ENCODE measurements around the gene CPD.
"Not testable (repeated sequence)": the region's sequence is repeated elsewhere in the genome, so short reads cannot be mapped to it uniquely, and the experiment has no call there.

CPD gene

GRCh38 chr17:30391534-30391933, 12.8 kb downstream of the CPD start:
- Histone ChIP-seq H3K4me3 (ENCODE audit: low read length) (no peak overlapping the region), H3K9me3 (ENCODE audit: control insufficient read depth, low read length) (no peaks in the 10 kb centered on the region), H3K27me3 (replicated peaks; ENCODE audit: control insufficient read depth, insufficient read depth, low read length) (no peaks in the 10 kb centered on the region), H3K4me1 (ENCODE audit: control insufficient read depth, insufficient read depth, low read length) (peaks cover 20% of the 10 kb centered on the region), H3K9ac (ENCODE audit: low read length) (no peak overlapping the region), H3K36me3 (ENCODE audit: control insufficient read depth, insufficient read depth, low read length, severe bottlenecking) (peaks cover 7% of the 10 kb centered on the region)
- DNase-seq (ENCODE audit: low read depth) = no peak

GRCh38 chr17:30393491-30393890, 14.8 kb downstream of the CPD start:
- Histone ChIP-seq H3K9me3 (ENCODE audit: control insufficient read depth, low read length) (no peaks in the 10 kb centered on the region), H3K27me3 (replicated peaks; ENCODE audit: control insufficient read depth, insufficient read depth, low read length) (no peaks in the 10 kb centered on the region), H3K4me3 (ENCODE audit: low read length) (no peak overlapping the region), H3K4me1 (ENCODE audit: control insufficient read depth, insufficient read depth, low read length) (peaks cover 22% of the 10 kb centered on the region), H3K36me3 (ENCODE audit: control insufficient read depth, insufficient read depth, low read length, severe bottlenecking) (peaks cover 3% of the 10 kb centered on the region), H3K9ac (ENCODE audit: low read length) (no peak overlapping the region)
- DNase-seq (ENCODE audit: low read depth) = no peak

GRCh38 chr17:30393911-30394867, 15.5 kb downstream of the CPD start:
- Histone ChIP-seq H3K9me3 (ENCODE audit: control insufficient read depth, low read length) (no peaks in the 10 kb centered on the region), H3K36me3 (ENCODE audit: control insufficient read depth, insufficient read depth, low read length, severe bottlenecking) (peaks cover 3% of the 10 kb centered on the region), H3K27me3 (replicated peaks; ENCODE audit: control insufficient read depth, insufficient read depth, low read length) (no peaks in the 10 kb centered on the region), H3K9ac (ENCODE audit: low read length) (no peak overlapping the region), H3K4me3 (ENCODE audit: low read length) (no peak overlapping the region), H3K4me1 (ENCODE audit: control insufficient read depth, insufficient read depth, low read length) (peaks cover 20% of the 10 kb centered on the region)
- DNase-seq (ENCODE audit: low read depth) = no peak

GRCh38 chr17:30395398-30396022, 16.8 kb downstream of the CPD start:
- DNase-seq (ENCODE audit: low read depth) = no peak
- H3K9ac ChIP-seq (ENCODE audit: low read length) = no peak overlapping the region
- H3K9me3 ChIP-seq (ENCODE audit: control insufficient read depth, low read length) = no peaks in the 10 kb centered on the region
- peaks cover 3% of the 10 kb centered on the region for H3K36me3 ChIP-seq (ENCODE audit: control insufficient read depth, insufficient read depth, low read length, severe bottlenecking)
- H3K4me1 ChIP-seq (ENCODE audit: control insufficient read depth, insufficient read depth, low read length) = peaks cover 11% of the 10 kb centered on the region
- H3K4me3 ChIP-seq (ENCODE audit: low read length) = no peak overlapping the region
- no peaks in the 10 kb centered on the region for H3K27me3 ChIP-seq (replicated peaks; ENCODE audit: control insufficient read depth, insufficient read depth, low read length)

- H3K27me3 ChIP-seq (replicated peaks; ENCODE audit: control insufficient read depth, insufficient read depth, low read length) = no peaks in the 10 kb centered on the region
- no peak overlapping the region for H3K4me3 ChIP-seq (ENCODE audit: low read length)
- no peak for DNase-seq (ENCODE audit: low read depth)
- H3K9ac ChIP-seq (ENCODE audit: low read length) = no peak overlapping the region
- no peaks in the 10 kb centered on the region for H3K9me3 ChIP-seq (ENCODE audit: control insufficient read depth, low read length)
- peaks cover 11% of the 10 kb centered on the region for H3K4me1 ChIP-seq (ENCODE audit: control insufficient read depth, insufficient read depth, low read length)
- peaks cover 3% of the 10 kb centered on the region for H3K36me3 ChIP-seq (ENCODE audit: control insufficient read depth, insufficient read depth, low read length, severe bottlenecking)
Measured at GRCh38 chr17:30396129-30396528, 17.4 kb downstream of the CPD start.

- no peak overlapping the region for H3K9ac ChIP-seq (ENCODE audit: low read length)
- H3K4me1 ChIP-seq (ENCODE audit: control insufficient read depth, insufficient read depth, low read length) = peaks cover 11% of the 10 kb centered on the region
- H3K36me3 ChIP-seq (ENCODE audit: control insufficient read depth, insufficient read depth, low read length, severe bottlenecking) = peaks cover 2% of the 10 kb centered on the region
- no peak overlapping the region for H3K4me3 ChIP-seq (ENCODE audit: low read length)
- H3K9me3 ChIP-seq (ENCODE audit: control insufficient read depth, low read length) = no peaks in the 10 kb centered on the region
- H3K27me3 ChIP-seq (replicated peaks; ENCODE audit: control insufficient read depth, insufficient read depth, low read length) = no peaks in the 10 kb centered on the region
- DNase-seq (ENCODE audit: low read depth) = no peak
Measured at GRCh38 chr17:30396612-30397011, 17.9 kb downstream of the CPD start.

GRCh38 chr17:30398328-30399041, 19.8 kb downstream of the CPD start:
- Histone ChIP-seq H3K36me3 (ENCODE audit: control insufficient read depth, insufficient read depth, low read length, severe bottlenecking) (peaks cover 5% of the 10 kb centered on the region), H3K27me3 (replicated peaks; ENCODE audit: control insufficient read depth, insufficient read depth, low read length) (no peaks in the 10 kb centered on the region), H3K4me1 (ENCODE audit: control insufficient read depth, insufficient read depth, low read length) (peaks cover 11% of the 10 kb centered on the region), H3K9me3 (ENCODE audit: control insufficient read depth, low read length) (no peaks in the 10 kb centered on the region), H3K9ac (ENCODE audit: low read length) (no peak overlapping the region), H3K4me3 (ENCODE audit: low read length) (no peak overlapping the region)
- DNase-seq (ENCODE audit: low read depth) = no peak

GRCh38 chr17:30401097-30401496, 22.4 kb downstream of the CPD start:
- Histone ChIP-seq H3K9ac (ENCODE audit: low read length) (no peak overlapping the region), H3K9me3 (ENCODE audit: control insufficient read depth, low read length) (no peaks in the 10 kb centered on the region), H3K27me3 (replicated peaks; ENCODE audit: control insufficient read depth, insufficient read depth, low read length) (no peaks in the 10 kb centered on the region), H3K4me1 (ENCODE audit: control insufficient read depth, insufficient read depth, low read length) (peaks cover 11% of the 10 kb centered on the region), H3K4me3 (ENCODE audit: low read length) (no peak overlapping the region), H3K36me3 (ENCODE audit: control insufficient read depth, insufficient read depth, low read length, severe bottlenecking) (peaks cover 5% of the 10 kb centered on the region)
- DNase-seq (ENCODE audit: low read depth) = no peak

GRCh38 chr17:30405161-30405560, 26.4 kb downstream of the CPD start:
- peaks cover 5% of the 10 kb centered on the region for H3K36me3 ChIP-seq (ENCODE audit: control insufficient read depth, insufficient read depth, low read length, severe bottlenecking)
- H3K4me1 ChIP-seq (ENCODE audit: control insufficient read depth, insufficient read depth, low read length) = peaks cover 6% of the 10 kb centered on the region
- DNase-seq (ENCODE audit: low read depth) = no peak
- H3K4me3 ChIP-seq (ENCODE audit: low read length) = no peak overlapping the region
- H3K27me3 ChIP-seq (replicated peaks; ENCODE audit: control insufficient read depth, insufficient read depth, low read length) = no peaks in the 10 kb centered on the region
- no peaks in the 10 kb centered on the region for H3K9me3 ChIP-seq (ENCODE audit: control insufficient read depth, low read length)
- no peak overlapping the region for H3K9ac ChIP-seq (ENCODE audit: low read length)

GRCh38 chr17:30410627-30411026, 31.9 kb downstream of the CPD start:
- DNase-seq (ENCODE audit: low read depth) = not testable (repeated sequence)

GRCh38 chr17:30412008-30412496, 33.3 kb downstream of the CPD start:
- DNase-seq (ENCODE audit: low read depth); H3K9ac ChIP-seq (ENCODE audit: low read length); H3K9me3 ChIP-seq (ENCODE audit: control insufficient read depth, low read length); H3K36me3 ChIP-seq (ENCODE audit: control insufficient read depth, insufficient read depth, low read length, severe bottlenecking); H3K4me3 ChIP-seq (ENCODE audit: low read length); H3K4me1 ChIP-seq (ENCODE audit: control insufficient read depth, insufficient read depth, low read length); H3K27me3 ChIP-seq (replicated peaks; ENCODE audit: control insufficient read depth, insufficient read depth, low read length): not testable (repeated sequence)

More at GRCh38 chr17:30410627-30411026, 31.9 kb downstream of the CPD start:
- not testable (repeated sequence) for H3K9ac ChIP-seq (ENCODE audit: low read length); H3K4me3 ChIP-seq (ENCODE audit: low read length); H3K27me3 ChIP-seq (replicated peaks; ENCODE audit: control insufficient read depth, insufficient read depth, low read length); H3K9me3 ChIP-seq (ENCODE audit: control insufficient read depth, low read length); H3K36me3 ChIP-seq (ENCODE audit: control insufficient read depth, insufficient read depth, low read length, severe bottlenecking); H3K4me1 ChIP-seq (ENCODE audit: control insufficient read depth, insufficient read depth, low read length)
